A673 (cell line): Measurements from ENCODE around the gene MAP3K5. TPM values are rescaled to one million over a fixed set of nuclear protein-coding genes. Genes with fewer than 3 reads are reported as not detected.
"Not testable (repeated sequence)": the region's sequence is repeated elsewhere in the genome, so short reads cannot be mapped to it uniquely, and the experiment has no call there.

Experiments used
- BruUV-seq: library from RNA; stranded (reverse); fragments of 400-500 nt; replicated peaks from 2 replicates; lab custom pipeline; 2021; lab: Mats Ljungman, UMichigan
- CTCF ChIA-PET: fragments of 300-600 bp; sonication (Branson Sonifier 250); formaldehyde crosslinking; loops from one replicate; lab custom pipeline; 2022; ENCODE audit warnings: antibody characterized with exemption; lab: Charles Lee
- POLR2A ChIA-PET: fragments of 300-600 bp; sonication (Branson Sonifier 250); formaldehyde crosslinking; loops from one replicate; lab custom pipeline; 2022; ENCODE audit warnings: antibody characterized with exemption; ENCODE audit not compliant: low non-redundant PET; lab: Charles Lee
- DNase-seq: peaks from one replicate; pipeline ENCODE4 v3.0.0-alpha.2; 2015; ENCODE audit warnings: low spot score
- H3K27ac ChIP-seq: fragments of 200-600 bp; sonication (generic); 2 replicates; pipeline ENCODE4 v1.5.1; 2016; ENCODE audit warnings: mixed run types, low read depth, mild to moderate bottlenecking, mixed read lengths, antibody characterized with exemption, low read length; ENCODE audit not compliant: poor library complexity, severe bottlenecking
- H3K27me3 ChIP-seq: fragments of 200-600 bp; sonication (generic); replicated peaks from 2 replicates; pipeline ENCODE4 v1.6.1; 2017; ENCODE audit warnings: mixed run types, low read depth, mild to moderate bottlenecking, mixed read lengths, antibody characterized with exemption, low read length; ENCODE audit not compliant: insufficient read depth, poor library complexity
- H3K36me3 ChIP-seq: fragments of 200-600 bp; sonication (generic); 2 replicates; pipeline ENCODE4 v1.6.1; 2016; ENCODE audit warnings: mixed run types, mild to moderate bottlenecking, mixed read lengths, antibody characterized with exemption, low read length; ENCODE audit not compliant: insufficient read depth, poor library complexity, severe bottlenecking
- H3K4me1 ChIP-seq: fragments of 200-600 bp; sonication (generic); 2 replicates; pipeline ENCODE4 v1.6.1; 2017; ENCODE audit warnings: mixed run types, mild to moderate bottlenecking, mixed read lengths, antibody characterized with exemption, low read length; ENCODE audit not compliant: insufficient read depth, poor library complexity, severe bottlenecking
- H3K4me3 ChIP-seq: fragments of 200-600 bp; sonication (generic); 2 replicates; pipeline ENCODE4 v1.5.1; 2016; ENCODE audit warnings: low read depth, mixed run types, mild to moderate bottlenecking, mixed read lengths, low read length; ENCODE audit not compliant: poor library complexity, severe bottlenecking
- H3K9me3 ChIP-seq: fragments of 200-600 bp; sonication (generic); 2 replicates; pipeline ENCODE4 v1.6.1; 2016; ENCODE audit warnings: mixed run types, low read depth, mild to moderate bottlenecking, mixed read lengths, antibody characterized with exemption, low read length; ENCODE audit not compliant: poor library complexity, severe bottlenecking
- EZH2 ChIP-seq: fragments of 200-600 bp; sonication (generic); IDR thresholded peaks from 2 replicates; pipeline ENCODE4 v1.6.1; 2017; ENCODE audit warnings: borderline replicate concordance, low read depth, mild to moderate bottlenecking, mixed read lengths, antibody characterized with exemption, low read length; ENCODE audit not compliant: poor library complexity, severe bottlenecking
- intact Hi-C: fragments of 100-400 bp; cut with micrococcal nuclease; formaldehyde crosslinking; loops from one replicate; pipeline ENCODE4 v1.10.0; 2022; ENCODE audit not compliant: unreplicated experiment
- total RNA-seq: library from RNA; stranded (reverse); gene quantifications from 2 replicates; pipeline ENCODE4 v1.2.3, GENCODE V29; 2021
- TF ChIP-seq, protein P1 (sequence below): fragments of 300-800, 200-600 bp; sonication (generic); conservative IDR thresholded peaks from 2 replicates; pipeline ENCODE4 v1.5.1; 2017; ENCODE audit warnings: low read depth, mild to moderate bottlenecking, antibody characterized with exemption, low read length, moderate library complexity, mixed read lengths

MAP3K5 gene
- total RNA-seq, 1 experiment from 2014 or later: 5.4 TPM

DNA sequence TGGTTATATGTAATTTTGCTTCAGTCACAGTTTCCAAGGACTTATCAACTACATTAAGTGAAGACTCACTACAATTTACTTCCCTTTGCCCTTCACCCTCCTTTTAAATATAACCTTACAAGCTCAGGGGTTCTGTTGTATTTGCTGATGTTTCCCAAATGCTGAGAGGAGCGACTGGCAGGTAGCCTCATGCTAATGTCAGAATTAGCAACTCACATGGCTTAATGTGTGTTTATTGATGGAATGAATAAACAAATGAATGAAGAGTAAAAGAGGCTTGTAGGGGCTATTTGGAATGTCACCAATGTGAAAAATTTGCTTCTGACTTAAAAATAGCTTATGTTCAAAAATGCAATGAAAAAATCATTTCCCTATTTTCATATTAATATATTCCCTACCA, 200.7 kb downstream of the MAP3K5 start:
- BruUV-seq: no TSS peak
- TF ChIP-seq, protein P1, sequence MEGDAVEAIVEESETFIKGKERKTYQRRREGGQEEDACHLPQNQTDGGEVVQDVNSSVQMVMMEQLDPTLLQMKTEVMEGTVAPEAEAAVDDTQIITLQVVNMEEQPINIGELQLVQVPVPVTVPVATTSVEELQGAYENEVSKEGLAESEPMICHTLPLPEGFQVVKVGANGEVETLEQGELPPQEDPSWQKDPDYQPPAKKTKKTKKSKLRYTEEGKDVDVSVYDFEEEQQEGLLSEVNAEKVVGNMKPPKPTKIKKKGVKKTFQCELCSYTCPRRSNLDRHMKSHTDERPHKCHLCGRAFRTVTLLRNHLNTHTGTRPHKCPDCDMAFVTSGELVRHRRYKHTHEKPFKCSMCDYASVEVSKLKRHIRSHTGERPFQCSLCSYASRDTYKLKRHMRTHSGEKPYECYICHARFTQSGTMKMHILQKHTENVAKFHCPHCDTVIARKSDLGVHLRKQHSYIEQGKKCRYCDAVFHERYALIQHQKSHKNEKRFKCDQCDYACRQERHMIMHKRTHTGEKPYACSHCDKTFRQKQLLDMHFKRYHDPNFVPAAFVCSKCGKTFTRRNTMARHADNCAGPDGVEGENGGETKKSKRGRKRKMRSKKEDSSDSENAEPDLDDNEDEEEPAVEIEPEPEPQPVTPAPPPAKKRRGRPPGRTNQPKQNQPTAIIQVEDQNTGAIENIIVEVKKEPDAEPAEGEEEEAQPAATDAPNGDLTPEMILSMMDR: no peak
- TF ChIP-seq EZH2: no peak

DNA sequence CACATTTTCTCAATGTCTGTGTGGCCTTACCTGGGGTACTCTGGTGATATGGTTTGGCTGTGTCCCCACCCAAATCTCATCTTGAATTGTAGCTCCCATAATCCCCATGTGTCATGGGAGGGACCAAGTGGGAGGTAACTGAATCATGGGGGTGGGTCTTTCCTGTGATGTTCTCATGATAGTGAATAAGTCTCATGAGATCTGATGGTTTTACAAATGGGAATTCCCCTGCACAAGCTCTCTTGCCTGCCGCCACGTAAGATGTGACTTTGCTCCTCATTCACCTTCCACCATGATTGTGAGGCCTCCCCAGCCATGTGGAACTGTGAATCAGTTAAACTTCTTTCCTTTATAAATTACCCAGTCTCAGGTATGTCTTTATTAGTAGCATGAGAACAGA, 201.4 kb downstream of the MAP3K5 start:
- H3K36me3 ChIP-seq, POLR2A ChIA-PET, intact Hi-C loops, DNase-seq, H3K4me3 ChIP-seq, H3K9me3 ChIP-seq, H3K27ac ChIP-seq, BruUV-seq, H3K27me3 ChIP-seq, CTCF ChIA-PET: not testable (repeated sequence)
- H3K4me1 ChIP-seq: peaks cover 12% of the 10 kb centered on the region

More for the DNA sequence above, 200.7 kb downstream of the MAP3K5 start:
- Histone ChIP-seq H3K9me3 (no peaks in the 10 kb centered on the region), H3K36me3 (no peaks in the 10 kb centered on the region), H3K27me3 (no peaks in the 10 kb centered on the region), H3K4me3 (no peak overlapping the region), H3K4me1 (peaks cover 12% of the 10 kb centered on the region), H3K27ac (no peak overlapping the region)
- intact Hi-C loops: no loop called here
- CTCF ChIA-PET: no interaction called here
- POLR2A ChIA-PET: no interaction called here
- no peak for DNase-seq

DNA sequence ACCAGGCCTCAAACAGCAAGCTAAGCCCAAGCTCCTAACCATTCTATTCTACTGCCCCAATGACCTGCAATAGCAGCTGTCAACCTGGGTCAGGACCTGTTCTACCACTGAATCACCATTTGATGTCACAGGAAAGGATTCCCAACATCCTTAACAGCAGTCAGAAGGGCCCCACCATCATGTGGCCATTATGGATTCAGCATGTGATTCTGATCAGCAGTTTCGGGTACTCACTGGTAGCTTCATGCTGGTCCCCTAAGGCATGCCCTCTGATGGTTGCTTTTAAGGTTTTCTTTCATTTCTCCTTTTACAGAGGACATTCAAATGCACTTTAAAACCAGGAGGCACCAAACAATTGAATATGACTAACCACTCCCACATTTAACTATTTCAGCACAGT, 204.8 kb downstream of the MAP3K5 start:
- Histone ChIP-seq H3K4me3 (no peak overlapping the region), H3K9me3 (no peaks in the 10 kb centered on the region), H3K4me1 (no peaks in the 10 kb centered on the region), H3K27ac (no peak overlapping the region), H3K36me3 (no peaks in the 10 kb centered on the region), H3K27me3 (no peaks in the 10 kb centered on the region)
- POLR2A ChIA-PET: no interaction called here
- CTCF ChIA-PET: no interaction called here
- TF ChIP-seq, protein P1: no peak
- TF ChIP-seq EZH2: no peak
- DNase-seq: no peak
- intact Hi-C loops: loop anchor here (10.0 kb wide), 1 partner anchor 337 kb away; the partner anchor contains the start of gene SLC35D3
- BruUV-seq: no TSS peak

DNA sequence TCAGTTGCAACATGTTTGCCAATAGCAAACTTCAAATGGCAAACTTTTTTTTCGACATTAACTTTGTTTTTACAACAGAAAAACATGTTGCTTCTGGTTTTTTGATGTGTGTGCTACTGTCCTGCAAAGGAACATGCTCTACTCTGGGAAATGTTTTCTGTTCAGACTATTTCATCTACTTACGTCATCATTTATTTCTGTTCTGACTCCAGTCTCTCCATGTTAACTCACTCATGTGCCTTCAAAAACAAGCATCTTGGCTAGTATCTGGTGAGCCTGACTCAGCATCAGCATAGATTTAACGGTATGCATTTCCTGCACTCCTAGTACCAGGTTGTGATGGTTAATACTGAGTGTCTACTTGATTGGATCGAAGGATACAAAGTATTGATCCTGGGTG, 206.0 kb downstream of the MAP3K5 start:
- no peak for TF ChIP-seq EZH2
- Histone ChIP-seq H3K27me3 (no peaks in the 10 kb centered on the region), H3K36me3 (no peaks in the 10 kb centered on the region), H3K27ac (no peak overlapping the region), H3K4me3 (no peak overlapping the region), H3K9me3 (no peaks in the 10 kb centered on the region), H3K4me1 (no peaks in the 10 kb centered on the region)
- DNase-seq: no peak
- intact Hi-C loops: loop anchor here (10.0 kb wide), 1 partner anchor 339 kb away; the partner anchor contains the start of gene SLC35D3
- CTCF ChIA-PET: no interaction called here
- no TSS peak for BruUV-seq
- POLR2A ChIA-PET: no interaction called here

DNA sequence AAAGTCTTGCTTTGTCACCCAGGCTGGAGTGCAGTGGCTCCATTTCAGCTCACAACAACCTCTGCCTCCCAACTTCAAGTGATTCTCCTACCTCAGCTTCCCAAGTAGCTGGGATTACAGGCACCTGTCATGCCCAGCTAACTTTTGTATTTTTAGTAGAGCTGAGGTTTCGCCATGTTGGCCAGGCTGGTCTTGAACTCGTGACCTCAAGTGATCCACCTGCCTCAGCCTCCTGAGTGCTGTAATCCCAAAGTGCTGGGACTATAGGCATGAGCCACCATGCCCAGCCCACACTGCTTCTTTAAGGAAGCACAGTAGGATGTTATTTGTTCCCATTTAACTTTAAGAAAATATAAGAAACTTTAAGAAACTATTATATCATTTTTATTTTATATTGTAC, 206.8 kb downstream of the MAP3K5 start:
- H3K4me3 ChIP-seq, DNase-seq, H3K36me3 ChIP-seq, H3K4me1 ChIP-seq, POLR2A ChIA-PET, H3K9me3 ChIP-seq, BruUV-seq, H3K27ac ChIP-seq, H3K27me3 ChIP-seq, CTCF ChIA-PET: not testable (repeated sequence)
- intact Hi-C loops: loop anchor here (10.0 kb wide), 1 partner anchor 339 kb away; the partner anchor contains the start of gene SLC35D3

DNA sequence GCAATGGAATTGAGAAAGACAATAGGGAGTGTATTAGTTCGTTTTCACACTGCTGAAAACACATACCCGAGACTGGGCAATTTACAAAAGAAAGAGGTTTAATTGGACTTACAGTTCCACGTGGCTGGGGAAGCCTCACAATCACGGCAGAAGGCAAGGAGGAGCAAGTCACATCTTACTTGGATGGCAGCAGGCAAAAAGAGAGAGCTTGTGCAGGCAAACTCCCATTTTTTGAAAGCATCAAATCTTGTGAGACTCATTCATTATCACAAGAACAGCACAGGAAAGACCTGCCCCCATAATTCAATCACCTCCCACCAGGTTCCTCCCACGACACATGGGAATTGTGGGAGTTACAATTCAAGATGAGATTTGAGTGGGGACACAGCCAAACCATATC, 208.0 kb downstream of the MAP3K5 start:
- intact Hi-C loops: loop anchor here (10.0 kb wide), 1 partner anchor 341 kb away; the partner anchor contains the start of gene SLC35D3
- BruUV-seq, DNase-seq, POLR2A ChIA-PET, H3K27me3 ChIP-seq, H3K9me3 ChIP-seq, H3K36me3 ChIP-seq, CTCF ChIA-PET, H3K4me3 ChIP-seq, H3K27ac ChIP-seq, H3K4me1 ChIP-seq: not testable (repeated sequence)
